HG03064 (cell line): ENCODE measurements around the gene SSBP3.
A peak's percentile ranks its signal among the peaks of the same experiment; 100 is the strongest.

ENCODE experiments used
- ATAC-seq: cut with Tn5 transposase; IDR thresholded peaks from one replicate; pipeline ENCODE4 v1.9.1; 2021; ENCODE audit warnings: low read depth; ENCODE audit not compliant: unreplicated experiment

SSBP3 gene

DNA sequence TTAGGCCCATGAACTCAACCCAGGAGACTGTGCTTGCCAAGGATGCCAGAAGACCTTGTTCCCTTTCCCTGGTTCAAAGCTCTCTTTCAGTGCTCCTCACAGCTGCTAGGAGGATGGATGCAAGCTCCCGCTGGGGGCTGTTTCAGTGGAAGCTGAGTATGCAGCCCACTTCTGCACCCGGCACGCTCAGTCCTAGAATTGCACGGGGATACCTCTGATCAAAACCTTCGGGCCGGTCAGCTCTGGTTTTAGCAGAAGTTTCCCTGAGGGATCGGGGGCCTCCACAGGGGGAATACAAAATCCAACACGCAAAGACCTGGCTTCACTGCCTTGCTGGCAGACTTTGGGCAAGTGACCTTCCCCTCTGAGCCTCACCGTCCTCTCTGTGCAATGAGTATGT lies 4.2 kb upstream of the SSBP3 start:
- ATAC-seq = no peak

DNA sequence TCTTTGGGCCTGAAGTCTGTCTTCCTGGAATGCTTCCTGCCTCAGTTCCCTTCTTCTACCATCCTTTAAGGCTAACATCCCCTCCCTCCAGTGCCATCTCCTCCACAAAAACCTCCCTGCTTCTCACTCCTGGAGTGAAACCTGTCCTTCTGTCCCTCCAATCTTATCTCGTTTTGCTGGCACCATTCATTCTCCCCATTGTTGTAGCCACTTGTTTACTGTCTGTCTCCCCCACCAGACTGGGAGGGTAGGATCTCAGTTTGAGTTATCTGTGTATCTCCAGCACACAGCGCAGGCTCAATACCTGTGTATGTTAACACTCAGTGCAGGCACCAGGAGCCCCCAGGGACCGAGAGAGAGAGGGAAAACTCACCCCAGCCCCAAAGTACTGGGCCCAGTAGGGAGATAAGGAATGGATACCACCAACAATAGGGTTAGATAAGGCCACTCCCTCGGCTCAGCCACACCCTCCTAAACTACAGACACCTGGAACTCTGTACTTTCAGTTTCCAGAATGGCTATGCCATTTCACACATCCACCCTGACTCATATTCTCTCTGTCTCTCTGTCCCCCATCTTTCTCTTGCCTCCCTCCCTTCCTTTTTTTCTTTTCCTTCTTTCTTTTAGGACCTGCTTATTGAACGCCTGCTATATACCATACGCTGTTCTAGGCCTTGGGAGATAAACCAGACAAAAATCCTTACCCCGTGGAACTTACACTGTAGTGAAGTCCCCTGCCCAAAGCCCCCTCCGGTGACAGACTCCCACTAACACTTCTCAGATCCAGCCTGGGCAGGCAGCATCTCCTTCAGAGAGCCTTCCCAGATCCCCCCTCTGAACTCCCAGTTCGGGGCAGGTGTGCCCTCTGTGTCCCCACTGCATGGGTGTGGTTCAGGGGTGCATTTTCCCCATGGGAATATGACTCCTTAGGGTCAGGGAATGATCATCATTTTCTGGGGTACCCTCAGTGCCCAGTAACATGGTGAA lies 3.3 kb upstream of the SSBP3 start:
- ATAC-seq = peak; percentile 27

DNA sequence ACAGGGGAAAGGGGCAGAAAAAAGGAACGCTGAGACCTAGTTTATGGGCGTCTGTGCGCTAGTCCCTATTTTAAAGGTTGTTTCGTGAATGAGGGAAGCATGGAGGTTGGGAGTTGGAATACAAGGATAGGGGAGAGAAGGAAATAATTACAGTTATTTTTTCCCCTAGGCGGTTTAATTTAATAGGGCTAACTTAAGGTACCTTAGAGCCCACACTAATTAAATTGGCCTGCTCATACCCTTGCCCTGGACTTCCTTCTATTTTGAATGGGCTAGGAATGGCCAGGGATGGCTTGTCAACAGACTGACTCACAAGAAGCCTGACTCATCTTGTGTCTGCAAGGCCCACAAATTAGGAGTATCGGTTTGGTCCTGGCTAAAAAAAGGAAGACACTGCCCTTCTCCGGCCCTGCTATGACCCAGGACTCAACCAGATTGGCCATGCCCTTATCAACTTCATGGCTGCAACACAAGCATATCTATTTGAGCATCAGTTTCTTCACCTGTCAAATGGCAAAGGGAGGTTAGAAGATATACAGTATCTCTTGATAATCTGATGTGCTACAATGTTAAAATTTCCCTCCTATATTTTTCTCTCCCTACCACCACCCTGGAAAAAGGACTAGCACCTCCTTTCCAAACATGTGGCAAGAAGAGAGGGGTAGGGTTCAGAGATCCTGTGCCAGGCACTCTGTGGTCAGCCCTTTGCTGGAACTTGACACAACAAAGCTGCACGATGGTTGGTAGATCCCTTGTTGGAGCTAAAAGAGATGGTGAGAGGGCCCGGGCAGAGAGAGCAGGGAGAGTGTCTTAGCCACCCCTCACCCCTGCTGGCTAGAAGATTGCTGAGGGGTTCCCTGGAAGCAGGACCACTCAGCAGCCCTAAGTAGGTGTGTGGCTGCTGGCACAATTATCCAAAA lies 2.2 kb upstream of the SSBP3 start:
- ATAC-seq = no peak

DNA sequence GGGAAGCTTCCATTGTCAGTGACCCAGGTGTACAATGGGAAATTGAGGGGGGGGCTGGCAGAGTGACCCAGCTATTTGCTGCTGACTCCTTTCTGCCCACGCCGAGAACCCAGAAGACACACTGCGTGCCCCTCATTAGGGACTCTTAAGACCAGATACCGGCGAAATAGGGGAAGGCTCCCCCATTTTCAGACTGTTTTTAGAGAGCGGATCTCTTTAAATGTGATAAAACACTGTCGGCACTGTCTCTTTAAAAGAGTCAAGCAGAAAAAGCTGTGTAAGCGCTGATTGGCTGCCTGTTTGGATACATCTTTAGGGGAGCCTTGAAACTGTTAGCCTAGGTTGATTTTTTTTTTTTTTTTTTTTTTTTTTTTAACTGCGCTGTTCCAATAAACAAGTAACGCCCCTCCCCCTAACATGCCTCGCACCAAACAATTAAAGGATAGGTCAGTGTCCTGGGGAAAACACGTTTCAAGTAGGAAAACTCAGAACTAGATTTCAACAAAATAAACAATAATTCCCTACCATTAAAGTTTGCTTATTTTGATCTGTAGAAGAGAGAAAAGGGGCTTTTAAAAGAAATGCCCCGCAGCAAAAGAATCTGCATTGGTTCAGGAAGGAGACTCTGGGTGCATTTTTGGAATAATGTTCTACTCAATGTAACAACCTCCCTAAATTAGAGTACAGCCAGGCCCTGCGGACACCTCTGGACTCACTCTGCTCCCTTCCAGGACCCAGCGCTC lies 1.4 kb upstream of the SSBP3 start:
- no peak for ATAC-seq

DNA sequence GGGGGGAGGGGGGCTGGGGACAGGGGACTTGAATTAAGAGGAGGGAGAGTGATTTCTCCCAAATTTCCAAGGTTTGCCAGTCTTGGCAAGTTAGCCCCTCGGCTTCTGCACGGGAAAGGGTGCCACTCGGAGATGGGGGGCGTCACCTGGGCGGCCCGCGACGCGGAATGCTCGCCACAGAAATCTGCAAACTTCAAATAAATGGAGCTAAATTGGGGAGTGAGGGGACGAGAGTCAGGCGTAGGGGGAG lies 885 bp upstream of the SSBP3 start:
- no peak for ATAC-seq

DNA sequence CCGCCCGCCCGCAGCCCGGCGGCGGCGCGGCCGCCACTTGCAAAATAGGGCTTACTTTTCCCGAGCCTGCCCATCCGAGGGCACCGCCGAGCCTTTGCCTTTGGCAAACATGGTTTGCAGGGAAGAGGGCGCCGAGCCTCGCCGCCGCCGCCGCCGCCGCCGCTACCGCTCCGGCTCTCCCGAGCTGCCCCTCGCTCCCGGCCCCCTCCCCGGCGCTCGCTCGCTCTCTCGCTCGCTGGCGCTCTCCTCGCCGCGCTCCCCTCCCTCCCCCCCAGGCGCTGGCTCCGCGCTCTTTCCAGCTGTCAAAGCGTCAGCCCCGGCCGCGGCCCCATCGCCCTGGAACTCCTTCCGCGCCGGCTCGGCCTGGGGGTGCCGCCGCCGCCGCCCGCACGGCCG lies 298 bp downstream of the SSBP3 start:
- peak; percentile 23 for ATAC-seq

DNA sequence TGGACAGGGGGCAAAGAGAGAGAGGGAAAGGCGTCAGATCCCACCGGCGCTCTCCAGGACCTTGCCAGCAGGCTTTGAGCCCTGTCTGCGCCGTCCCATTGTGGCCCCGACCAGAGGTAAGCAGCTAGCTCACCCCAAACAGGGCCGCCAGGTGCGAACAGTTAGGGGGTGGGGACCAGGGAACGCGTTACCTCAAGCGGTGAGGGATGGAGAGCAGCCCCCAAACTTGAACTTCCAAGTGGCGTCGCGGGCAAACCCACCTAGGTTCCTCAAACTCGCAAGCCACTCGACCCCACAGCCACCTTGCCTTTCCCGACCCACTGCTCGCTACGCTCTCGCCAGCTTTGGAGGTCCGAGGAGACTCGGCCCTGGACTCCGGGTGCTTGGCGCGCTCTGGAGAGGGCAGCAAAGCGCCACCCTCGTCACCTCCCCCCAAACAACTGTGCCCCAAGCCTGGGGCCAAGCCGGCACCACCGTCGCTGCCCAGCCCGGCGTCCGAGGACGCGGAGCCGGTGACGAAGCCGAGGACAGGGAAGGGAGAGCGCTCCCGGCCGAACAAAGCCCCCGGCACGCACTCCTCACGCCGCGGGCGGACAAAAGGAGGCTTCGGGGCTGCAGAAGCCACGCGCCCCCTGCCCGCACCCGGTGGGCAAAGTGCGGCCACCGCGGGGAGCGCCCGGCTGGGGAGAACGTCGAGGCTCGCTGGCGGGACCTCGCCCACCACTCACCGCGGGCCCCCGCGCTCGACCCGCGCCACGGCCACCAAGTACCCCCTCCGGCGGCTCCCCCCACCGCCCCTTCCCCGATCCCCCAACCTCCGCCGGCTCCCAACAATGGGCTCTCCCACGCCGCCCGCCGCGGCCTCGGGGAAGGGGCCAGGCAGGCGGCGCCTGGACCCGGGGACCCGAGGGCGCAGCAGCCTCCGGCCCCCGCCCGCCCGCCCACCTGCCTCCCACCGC lies 976 bp downstream of the SSBP3 start:
- peak; percentile 2 for ATAC-seq

DNA sequence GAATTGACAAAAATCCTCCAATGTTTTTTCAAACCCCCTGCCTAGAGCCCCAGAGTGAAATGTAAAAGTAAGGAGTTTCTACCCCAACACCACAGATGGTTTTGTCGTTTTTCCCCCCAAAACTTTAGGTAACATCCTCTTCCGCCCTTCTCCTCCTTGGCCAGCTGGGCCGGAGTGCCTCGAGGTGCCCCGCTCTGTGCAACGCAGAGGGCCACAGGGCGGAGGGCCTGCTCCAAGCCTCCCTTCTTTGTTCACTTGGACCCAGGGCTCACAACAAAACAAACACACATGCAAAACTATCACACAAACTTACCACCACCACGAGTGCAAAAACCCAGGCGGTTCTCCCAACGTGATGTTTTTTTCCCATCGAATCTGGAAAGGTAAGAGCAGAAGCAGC lies 1.9 kb downstream of the SSBP3 start:
- ATAC-seq = no peak

DNA sequence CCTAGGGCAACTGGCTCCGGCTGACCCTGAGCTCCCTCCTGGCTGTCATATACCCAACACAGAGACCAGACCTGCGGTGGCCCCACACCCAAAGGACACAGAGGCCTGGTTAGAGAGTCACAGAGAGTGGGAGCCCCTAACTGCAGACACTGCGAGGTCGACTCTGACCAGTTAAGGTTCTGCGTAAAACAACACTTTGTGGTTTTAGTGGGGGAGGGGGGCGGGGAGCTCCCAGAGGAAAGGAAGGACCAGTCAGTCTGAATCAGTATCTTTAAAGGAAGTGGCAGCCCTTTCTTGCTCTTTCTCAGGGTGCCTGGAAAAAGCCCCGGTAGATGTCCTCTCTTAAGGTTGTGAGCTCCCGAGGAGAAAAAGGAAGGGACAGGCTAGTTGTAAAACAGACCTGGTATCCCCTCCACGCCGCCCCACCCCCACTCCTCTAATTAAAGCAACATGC lies 2.4 kb downstream of the SSBP3 start:
- no peak for ATAC-seq

DNA sequence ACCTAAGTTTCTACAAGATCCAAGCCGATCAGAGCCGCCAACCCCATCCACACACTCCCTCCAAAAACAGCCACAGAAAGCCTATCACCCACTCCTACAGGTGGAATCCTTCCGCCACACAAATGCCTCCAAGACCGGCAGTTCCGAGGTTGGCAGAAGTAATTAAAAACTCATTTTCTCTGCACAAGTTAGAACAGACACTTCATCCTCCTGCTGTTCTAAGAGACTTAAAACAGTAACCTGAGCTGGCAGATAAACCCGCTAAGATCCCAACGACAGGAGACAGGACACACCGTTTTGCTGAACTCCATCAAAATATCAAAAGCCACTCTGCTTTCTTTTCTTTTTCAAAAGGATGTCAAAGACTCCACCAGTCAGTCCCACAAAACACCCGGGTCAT lies 2.8 kb downstream of the SSBP3 start:
- no peak for ATAC-seq

DNA sequence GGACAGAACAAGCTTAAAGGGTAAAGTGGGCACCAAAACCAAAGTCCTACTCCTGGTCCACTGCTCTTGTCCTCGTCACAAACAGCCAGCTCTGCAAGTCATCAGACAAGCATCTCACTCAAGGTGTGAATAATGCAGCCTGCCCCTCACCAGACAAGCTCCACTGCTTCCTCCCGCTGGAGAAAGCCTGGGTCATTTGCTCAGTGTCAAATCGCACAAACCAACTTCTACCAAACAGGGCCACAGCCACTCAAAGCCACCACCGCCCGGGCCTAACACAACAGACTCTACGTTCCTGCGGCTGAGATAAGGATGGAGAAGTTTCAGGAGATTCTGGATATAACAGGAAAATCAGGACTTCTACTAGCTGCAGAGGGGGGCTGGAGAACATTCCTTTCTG lies 3.3 kb downstream of the SSBP3 start:
- ATAC-seq = no peak

DNA sequence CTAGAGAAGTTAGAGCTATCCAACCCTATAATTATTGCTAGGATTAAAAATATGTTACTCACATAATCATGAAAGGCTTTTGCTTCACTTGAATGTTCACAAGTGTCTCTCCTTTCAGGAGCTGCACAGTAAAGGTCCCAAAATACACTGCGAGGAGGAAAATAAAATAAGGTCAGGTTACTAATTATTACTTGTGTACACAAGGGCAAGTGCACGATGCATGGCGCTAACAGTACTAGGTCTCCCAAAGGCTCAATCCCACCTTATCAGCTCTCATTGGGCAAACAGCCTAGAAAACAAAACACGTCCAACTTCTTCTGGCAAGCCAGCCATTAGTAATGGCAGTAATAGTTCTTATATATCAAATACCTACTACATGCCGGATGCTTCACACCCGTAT lies 4.4 kb downstream of the SSBP3 start:
- no peak for ATAC-seq

DNA sequence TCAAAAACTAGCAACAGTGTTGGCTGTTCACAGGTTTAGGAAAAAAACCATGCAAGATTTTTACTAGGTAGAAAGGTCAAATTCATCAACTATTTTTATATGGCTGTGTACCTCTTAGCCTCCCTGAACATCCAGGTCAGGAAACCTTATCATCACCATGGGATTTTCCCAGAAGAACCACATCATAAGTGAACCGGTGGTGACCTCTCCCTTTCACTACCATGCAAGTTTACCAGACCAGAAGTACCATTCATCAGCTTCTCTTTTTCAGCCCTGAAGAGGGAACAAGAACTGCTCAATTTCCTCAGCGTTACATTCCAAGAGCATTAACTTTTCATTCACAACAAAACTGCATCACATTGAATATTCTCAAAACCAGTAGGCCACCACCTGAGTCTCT lies 5.9 kb downstream of the SSBP3 start:
- no peak for ATAC-seq

DNA sequence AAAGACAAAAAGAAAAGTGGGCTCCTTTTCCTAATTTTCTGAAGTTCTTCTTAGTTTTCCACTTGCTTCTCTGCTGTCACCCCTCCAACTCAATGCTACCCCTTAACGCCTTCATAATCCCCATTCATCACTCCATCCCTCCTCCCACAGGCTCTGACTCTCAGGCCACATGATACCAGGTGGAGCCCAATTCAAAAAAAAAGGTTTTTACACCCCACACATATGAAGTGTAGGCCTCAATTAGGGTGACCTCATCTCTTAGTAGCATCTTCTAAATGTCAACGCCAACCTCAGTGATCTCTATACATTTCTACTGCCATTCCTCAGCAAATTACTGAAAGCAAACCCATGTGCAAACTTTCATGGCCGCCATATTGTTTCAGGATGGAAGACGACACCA lies 6.4 kb downstream of the SSBP3 start:
- ATAC-seq = no peak

DNA sequence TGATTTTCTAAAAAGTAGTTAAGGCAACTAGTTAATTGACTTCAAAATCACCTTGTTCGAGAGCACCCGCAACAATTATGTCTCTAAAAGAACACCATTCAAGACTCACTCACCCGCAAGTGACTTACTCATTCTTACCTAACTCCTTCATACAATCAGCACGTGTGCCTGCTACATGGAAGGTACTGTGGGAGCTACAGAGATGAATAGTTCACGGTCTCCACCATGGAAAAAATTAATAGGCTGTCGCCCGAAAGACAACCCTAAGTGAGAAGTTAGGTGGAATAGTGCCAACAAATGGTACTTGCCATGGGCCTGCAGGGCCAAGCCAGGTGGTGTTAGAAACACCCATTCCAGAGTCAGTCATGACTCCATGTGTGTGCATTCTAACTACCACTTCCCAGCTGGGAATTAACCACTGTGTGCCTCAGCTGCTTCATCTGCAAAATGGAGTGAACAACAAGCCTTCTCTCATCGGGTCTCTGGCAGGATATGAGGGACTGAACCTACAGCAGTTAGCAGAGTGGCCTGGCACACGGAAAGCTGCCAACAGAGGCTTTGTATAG lies 7.1 kb downstream of the SSBP3 start:
- no peak for ATAC-seq

DNA sequence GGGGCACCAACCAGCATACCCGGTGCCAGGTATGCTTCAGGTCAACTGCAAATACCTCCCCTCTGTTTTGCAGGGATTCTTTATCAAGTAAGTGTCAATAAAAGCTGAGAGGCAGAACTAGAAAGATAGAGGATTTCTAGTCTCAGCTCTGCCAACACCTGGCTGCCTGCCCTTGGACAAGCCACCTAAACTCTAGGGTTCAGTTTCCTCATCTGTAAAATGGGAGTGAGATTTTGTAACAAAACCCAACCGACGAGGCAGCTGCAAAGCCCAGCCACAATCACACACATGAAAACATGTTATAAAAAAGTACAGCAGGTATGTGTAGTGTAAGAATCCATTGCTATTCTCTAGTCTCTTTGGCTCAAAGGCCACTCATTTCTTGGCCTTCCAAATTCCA lies 8.2 kb downstream of the SSBP3 start:
- ATAC-seq = no peak

DNA sequence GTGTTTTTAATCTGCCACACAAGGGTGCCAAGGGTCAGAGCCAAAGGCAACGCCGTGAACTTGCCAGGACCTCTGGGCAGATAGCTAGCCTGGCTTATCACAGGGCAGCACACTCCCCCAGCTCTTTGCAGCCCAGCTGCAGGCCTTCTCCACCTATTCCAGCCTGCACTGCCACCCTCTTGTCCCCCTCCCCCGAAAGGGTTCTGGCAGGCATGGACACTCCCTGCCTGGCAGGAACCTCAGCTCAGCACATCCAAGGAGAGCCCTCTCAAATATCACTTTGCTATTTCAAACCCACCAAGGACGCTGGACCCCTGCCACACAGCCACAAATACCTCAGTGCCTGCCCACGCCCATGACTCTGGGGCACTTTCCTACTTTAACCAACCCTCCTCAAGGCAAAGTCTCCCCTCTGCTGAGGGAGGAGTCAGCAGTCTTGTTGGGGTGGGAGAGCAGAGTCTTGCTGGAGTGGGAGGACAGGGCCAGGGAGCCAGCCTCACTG lies 9.1 kb downstream of the SSBP3 start:
- ATAC-seq = no peak

DNA sequence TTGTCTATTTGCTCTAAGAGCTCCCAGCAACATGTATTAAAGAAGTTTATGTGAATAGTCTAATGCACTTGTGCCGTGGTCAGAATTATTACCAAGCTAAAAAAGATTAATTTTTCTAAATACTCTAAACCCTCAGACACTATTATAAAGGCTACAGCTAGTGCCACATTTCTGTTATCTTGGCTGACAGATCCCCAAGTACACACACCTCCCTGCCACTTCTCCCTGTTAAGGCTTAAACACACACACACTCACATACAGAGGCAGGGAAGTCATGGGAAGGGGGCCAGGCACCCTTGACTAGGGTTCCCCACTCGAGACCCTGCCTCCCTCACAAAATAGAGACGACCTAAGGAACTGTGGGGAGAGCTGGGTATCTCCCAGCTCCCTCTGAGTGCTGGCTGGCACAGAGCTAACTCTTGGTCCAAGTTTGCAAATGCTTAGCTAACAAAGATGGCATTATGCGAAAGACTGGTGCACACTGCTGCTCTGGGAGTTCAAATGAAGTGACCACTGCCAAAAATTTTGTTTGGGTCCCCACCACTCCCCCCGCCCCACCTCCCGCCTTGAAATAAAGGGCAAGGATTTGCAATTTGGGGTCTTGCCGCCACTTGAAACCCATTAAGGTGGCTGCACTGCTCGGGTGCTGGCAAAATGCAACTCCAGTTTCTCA lies 9.8 kb downstream of the SSBP3 start:
- no peak for ATAC-seq
